SKM-1 (cell line): Measurements from ENCODE around the gene TRAPPC10.

ENCODE experiments used
- DNase-seq: peaks from one replicate; lab custom pipeline; 2025; ENCODE audit not compliant: unreplicated experiment; lab: John Stamatoyannopoulos, UW

The TRAPPC10 gene

DNA sequence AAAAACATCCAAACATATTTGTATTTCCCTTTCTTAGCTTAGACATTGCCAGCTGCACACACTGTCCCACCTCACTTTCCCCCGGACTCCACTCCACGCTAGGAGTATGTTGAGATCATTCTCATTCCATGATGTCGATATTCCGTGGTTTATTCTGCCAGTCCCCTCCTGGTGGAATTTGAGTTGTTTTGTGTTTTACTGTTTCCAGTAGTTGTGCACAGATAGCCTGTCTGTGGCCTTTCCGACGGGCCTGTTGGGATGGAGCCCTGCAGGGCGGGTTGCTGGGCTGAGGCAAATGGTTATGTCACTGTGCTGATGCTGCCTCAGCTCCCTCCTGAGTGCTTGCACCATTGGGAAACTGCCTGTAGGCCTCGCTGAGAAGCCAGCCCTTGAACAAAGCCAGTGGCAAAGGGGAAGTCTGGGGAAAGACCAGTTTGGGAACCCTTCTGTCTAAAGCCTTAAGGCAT lies 12.8 kb downstream of the TRAPPC10 start:
- peak; percentile 70 for DNase-seq

DNA sequence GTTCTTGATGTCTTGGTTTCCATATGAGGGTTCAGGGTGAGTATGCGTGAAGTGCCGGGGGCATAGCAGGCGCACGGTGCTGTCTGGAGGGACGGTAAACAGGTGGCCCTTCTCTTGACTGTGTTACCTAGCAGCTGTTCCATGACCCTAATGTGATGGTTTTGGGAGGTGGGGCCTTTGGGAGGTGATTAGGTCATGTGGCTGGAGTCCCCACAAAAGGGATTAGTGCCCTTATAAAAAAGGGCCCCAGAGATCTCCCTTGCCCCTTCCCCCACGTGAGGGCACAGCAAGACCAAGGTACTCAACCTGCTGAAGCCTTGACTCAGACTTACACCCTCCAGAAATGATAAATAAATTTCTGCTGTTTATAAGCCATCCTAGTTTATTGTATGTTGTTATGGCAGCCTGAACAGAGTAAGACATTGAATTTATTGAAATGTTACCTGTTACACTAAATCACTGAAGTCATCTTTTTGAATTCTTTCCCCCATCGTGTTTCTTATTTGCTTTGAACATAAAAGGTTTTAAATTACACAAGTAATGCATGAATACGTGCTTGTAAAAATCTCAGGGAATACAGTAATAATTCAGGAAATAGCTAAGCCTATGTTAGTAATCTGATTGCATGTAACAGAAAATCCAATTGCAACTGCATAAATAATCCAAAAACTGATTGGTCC lies 15.6 kb downstream of the TRAPPC10 start:
- DNase-seq: no peak

DNA sequence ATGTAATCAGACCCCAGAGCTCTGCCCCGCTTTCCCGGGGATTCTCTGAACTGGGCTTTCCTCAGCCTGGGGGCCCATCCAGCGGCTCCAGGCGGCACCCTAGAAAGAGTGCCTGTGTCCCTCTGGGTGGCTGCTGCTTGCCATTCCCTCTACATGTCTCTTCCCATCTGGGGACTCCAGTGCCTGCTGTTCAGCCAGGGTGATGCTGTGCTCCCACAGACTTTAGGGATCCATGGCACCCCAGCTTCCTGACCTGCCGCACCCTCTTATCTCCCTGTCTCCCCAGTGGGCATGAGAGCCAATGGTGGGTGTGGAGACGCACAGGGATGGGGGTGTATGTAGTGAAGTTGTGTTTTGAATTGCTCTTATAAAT lies 16.2 kb downstream of the TRAPPC10 start:
- no peak for DNase-seq

DNA sequence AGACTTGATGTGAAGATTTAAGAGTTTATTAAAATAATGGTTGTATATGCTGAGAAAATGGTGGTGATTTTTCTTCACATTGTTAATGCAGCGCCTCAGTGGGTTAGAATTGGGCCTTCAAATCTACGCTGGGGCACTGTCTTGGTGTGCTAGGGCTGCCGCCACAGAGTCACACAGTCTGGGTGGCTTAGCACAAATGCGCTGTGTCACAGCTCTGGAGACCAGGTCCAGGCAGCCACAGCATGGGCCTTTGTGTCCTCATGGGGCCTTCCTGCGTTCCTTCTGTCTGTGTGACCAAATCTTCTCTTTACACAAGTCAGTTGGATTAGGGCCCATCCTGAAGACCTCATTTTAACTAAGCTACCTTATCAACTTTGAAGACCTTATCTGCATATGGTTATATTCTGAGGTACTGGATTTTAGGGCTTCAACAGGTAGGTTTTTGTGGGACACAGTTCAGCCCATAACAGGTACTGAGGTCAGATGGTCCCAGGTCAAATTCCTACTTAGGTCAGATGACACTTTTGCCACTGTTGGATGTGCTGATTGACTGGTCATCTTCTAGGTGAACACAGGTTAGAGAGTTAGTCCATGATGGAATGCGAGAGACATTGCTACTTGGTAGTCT lies 17.5 kb downstream of the TRAPPC10 start:
- no peak for DNase-seq

DNA sequence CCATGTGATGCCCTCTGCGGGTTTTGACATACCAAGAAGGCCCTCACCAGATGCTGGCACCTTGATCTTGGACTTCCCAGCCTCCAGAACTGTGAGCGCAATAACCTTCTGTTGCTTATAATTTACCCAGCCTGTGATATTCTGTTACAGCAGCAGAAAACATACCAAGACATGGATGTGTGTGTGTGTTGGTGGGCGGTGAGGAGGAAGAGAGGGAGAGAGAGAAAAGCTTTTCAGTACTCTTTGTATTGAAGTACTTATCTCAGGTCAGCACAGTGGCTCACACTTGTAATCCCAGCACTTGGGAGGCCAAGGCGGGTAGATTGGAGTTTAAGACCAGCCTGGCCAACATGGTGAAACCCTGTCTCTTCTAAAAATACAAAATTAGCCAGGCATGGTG lies 23.1 kb downstream of the TRAPPC10 start:
- DNase-seq: no peak

DNA sequence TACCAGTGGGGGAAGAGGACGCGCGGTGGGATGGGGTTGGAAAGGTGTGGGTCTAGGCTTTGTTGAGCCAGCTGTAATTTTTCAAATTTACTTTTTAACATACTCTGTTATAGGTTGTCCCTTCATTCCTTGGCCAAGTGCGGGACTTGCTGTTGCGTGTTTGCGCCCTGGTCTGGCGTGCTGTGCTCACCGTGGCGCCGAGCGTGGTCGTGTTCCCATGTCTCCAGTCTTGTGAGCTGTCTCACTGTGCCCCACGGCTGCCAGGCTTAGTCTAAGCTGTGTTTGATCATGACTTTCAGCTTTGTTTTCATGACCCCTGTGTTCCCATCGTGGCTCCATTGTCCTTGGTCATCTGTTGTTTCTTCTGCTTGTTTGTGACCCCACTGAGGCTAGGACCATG lies 26.0 kb downstream of the TRAPPC10 start:
- DNase-seq: no peak

DNA sequence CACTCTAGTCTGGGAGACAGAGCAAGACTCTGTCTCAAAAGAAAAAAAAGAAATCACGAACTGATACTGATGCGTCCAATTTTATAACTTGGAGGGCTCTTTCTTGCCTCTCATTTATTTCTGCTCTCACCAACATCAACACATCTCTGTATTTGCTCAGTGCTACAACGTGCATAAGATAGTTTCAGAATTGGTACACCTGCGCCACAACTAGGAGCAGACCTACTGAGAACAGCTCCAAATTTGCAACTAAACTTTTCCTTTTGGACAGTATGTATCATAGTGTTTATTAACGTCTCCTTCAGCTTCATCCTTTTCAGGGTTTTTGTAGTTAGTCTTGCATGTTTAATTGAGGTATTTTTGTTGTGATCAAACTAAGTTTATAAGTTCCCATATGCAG lies 27.7 kb downstream of the TRAPPC10 start:
- no peak for DNase-seq

DNA sequence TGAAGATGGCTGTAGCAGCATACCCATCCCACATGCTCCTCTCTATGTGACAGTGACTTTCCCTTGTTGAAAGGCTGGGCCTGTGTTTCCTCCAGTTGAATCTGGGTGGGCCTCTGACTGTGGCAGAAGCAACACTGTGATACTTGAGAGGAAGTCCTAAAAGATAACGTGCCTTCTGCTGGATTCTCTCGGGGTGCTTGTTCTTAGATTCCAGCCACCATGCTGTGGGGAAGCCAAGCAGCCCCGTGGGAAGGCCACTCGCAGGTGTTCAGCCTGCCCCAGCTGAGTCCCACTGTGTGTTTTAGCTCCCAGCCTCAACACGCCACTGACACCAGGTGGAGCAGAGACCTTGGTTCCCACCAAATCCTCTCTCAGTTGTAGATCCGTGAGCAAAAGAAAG lies 31.5 kb downstream of the TRAPPC10 start:
- no peak for DNase-seq

DNA sequence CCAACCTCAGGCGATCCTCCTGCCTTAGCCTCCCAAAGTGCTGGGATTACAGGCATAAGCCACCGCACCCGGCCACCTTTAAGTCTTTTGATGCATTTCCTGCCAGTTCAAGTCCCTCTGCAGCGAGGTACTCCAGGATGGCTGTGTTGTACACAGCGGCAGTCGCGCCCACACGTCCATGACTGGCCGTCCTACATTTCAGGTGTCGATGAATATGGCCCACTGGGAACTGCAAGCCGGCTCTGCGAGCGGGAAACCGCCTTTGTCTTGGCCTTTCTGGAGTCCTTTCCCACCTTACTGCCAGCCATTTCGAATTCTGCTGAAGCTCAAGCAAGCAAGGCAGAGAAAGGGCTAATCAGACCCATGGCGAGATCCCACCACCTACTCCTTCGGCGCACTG lies 34.6 kb downstream of the TRAPPC10 start:
- DNase-seq: no peak

DNA sequence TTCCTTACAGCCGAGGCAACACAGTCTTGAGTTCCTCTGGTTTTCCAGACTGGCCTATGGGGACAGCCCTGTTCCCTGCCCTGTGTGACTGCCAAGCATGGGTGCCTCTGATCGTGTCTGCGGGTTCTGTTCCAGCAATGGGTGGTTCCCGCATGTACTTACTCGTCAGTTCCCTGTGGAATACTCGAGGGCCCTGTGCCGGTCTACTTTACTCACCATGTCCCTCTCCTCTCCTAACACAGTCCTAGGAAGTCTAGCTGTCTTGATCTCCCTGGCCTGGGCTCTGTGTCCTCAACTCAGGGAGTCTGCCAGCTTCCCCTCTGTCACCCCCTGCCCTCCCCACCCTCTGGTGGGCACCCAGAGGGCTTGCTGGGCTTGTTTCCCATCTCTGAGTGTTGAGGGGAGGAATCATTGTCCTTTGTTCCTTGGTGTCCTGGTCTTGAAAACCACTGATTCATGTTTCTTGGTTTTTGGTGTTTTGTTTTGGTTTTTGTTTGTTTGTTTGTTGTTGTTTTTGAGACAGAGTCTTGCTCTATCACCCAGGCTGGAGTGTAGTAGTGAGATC lies 36.0 kb downstream of the TRAPPC10 start:
- DNase-seq: no peak

DNA sequence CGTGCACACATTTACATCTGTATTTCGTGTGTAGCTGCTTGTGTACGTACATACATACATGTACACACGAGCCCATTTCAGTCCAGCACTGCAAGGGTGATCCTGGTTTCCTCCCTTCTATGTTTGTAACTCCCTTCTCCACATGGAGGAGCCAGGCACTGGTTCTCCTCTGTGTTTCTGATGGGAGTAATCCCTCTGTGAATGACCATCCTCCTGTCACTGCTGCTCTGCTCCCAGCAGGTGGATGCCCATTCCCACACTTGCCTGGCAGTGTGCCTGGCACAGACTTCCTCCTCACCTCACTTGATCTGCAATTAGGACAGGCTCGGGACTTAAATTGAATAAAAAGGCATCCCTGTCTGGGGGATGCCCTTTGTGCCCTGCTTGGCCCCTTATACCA lies 37.1 kb downstream of the TRAPPC10 start:
- DNase-seq: no peak

DNA sequence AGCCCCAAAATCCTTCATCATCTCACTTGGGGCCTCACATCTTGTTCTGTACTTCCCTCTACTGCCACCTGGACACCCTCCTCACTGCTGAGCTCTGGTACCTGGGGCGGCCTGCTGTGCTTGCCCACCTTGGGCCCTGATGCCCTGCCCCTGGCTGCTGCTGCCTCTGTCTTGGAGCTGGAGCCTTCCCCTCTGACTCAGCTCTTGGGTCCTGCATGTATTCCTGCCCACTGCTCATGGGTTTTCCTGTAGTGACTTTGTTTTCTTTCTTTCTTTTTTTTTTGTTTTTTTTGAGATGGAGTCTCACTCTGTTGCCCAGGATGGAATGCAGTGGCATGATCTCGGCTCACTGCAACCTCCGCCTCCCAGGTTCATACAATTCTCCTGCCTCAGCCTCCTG lies 37.5 kb downstream of the TRAPPC10 start:
- DNase-seq: no peak

DNA sequence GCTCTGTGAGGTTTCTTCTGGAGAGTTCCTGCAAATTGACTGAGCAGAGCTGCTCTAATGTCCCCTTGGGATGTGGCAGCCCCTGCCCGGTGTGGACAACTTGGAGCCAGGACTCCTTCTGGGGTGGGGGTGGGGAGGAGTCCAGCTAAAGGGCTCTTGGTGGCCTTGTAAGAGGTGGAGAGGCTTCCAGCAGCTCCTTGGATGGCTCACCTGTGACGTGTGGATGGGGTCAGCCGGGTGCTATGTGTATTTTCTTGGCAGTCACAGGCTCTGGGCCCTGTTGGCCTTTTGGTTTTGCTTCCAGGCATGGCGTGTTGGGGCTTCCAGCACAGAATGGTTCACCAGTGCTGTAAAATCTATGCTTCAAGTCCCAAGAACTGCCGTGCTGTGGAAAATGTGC lies 38.2 kb downstream of the TRAPPC10 start:
- no peak for DNase-seq

DNA sequence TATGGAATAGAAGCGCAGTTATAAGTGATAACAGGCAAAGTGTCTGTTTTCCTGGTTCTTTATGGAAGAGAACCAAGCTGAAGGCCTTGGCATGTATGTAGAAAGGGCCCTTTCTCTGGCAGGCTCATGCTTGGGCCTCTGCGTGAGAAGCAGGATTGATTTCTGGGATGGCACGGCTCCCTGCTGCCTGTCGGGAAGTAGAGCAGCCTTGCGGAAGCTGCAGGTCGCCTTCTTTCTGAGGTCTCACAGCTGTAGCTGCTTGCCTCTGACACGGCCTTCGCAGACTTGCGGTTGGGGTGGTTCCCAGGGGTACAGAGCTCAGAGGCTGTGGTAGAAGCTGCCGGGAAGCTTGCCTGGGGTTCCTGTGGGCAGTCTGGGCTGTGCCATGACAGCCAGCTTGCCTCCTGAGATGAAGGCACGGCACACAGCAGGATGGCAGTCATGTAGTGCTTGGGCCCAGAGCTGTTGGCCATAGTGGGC lies 39.4 kb downstream of the TRAPPC10 start:
- DNase-seq: no peak

DNA sequence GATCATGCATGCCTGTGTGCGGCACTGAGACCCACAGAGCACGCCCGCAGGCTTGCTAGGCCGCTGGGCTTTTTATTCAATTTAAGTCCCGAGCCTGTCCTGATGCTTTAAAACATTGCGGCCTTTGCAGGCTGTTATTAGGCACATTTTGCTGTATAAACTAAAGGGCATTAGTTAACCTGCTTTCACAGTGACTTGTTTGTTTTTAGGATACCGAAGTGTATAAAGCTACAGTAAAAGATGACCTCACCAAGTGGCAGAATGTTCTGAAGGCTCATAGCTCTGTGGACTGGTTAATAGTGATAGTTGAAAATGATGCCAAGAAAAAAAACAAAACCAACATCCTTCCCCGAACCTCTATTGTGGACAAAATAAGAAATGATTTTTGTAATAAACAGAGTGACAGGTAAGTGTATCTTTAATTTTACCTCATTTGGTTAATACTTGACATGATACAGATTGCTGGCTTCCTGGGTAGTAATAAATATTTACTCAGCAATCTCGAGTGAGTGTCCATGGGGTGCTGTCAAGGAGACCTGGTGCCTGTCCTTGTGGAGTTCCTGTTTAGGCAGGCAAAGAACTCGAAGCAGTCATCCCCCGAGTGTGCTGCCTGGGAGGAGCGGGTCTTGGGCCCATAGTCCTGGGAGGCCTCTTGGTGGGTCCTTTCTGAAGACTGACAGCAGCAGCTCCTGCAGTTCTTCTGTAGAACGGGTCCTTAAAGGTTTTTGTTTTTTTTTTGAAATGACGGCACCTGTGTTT lies 40.1 kb downstream of the TRAPPC10 start:
- DNase-seq: no peak

DNA sequence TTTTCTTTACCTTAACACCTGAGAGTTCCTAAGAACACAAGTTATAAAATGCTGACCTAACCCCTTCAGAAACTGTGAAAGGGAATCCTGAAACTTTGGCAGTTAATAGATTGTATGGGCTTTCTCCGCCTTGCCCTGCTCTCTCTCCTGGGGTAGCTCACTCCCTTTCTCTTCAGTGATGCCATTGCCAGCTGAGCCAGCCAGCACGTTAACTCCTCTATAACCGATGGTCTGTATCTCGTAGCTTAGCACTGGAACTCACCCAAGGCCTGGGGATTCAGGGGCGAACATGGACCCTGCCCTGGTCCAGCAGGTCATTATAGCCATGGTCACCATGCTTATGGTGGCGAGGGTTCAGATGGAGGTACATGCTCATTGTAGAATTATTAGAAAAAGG lies 40.7 kb downstream of the TRAPPC10 start:
- no peak for DNase-seq

DNA sequence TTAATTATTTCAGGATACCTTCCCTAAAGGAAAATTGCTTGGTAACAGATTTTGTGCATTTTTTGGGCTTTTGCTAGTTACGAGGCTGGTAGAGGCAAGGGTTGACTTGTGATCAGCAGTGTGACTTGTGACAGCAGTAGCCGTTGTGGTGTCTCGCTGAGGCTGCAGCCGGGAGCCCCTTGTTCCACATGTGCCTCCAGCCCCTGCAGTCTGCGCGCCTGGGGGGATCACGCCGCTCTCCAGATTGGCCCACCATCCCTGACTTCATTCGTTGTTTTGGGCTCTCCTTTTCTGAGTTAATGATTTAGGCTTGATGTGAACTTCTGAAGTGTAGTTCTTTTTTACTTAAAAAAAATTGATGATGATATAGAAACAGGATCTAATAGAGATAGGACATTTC lies 41.5 kb downstream of the TRAPPC10 start:
- DNase-seq: no peak

DNA sequence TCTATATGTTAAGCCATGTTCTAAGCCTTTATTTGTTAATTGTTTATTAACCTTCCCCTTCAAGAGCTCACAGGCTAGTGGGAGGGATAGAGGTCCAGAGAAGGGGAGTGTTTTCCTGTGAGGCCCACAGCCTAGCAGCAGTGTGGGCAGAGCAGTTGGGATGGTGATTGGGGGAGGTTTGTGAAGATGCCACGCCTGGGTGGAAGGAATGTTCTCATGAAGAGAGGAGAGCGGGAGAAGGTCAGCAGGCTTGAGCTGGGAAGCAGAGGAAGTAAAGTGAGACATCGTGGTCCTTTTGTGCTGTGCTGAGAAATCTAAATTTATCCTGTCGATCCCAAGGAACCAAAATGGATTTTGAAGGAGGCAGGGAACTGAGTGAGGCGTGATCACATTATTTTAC lies 42.6 kb downstream of the TRAPPC10 start:
- DNase-seq: no peak

DNA sequence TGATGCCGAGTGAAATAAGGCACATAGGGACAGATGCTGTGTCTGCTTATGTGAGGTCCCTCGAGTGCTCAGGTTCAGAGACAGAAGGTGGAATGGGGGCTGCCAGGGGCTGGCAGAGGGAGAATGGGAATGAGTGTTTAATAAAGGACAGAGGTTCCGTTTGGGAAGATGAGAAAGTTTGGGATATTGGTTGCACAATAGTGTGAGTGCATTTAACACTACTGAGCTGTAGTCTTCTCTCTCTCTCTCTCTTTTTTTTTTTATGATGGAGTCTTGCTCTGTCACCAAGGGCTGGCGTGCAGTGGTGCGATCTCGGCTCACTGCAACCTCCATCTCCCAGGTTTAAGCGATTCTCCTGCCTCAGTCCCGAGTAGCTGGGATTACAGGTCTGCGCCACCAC lies 44.9 kb downstream of the TRAPPC10 start:
- no peak for DNase-seq

DNA sequence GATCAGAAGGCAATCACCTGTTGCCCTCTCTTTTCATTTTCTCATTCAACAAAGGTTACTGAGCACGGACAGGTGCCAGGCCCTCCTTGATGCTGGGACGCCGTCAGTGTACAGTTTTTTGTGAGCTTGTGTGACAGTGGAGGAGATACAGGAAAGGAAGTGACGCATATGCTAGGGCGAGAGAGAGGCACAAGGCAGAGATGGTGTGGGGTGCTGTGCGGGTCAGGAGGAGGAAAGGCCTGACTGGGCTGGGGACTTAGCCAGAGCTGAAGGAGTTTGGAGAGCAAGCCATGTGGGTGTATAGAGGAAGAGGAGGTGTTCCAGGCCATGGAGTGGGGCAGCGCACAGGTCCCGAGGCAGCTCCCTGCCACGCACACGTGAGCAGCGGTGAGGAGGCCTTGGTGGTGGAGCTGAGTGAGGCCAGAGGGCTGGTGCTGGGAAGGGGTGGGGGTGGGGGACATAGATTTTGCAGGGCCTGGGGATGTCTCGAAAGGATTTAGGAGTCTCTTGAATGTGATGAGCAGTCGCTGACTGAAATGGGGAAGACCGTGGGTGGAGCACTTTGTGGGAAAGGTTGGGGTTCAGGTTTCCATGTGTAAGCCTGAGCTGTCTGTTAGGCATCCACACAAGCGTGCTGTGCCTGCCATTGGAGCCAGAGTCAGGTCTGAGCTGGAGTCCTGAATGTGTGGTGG lies 46.0 kb downstream of the TRAPPC10 start:
- DNase-seq: no peak

DNA sequence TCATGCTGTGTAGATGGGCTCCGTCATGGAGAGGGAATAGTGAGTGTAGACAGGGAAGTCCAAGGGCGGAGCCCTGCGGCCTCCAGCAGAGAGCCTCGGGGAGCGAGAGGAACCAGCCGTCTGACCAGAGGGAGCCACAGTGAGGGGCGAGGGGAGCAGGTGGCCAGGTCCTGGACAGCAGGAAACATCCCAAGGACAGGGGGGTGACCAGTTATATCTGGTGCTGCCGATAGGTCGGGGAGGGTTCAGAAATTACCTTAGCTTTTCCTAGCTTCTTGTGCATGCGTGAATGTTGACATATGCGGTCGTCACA lies 46.5 kb downstream of the TRAPPC10 start:
- DNase-seq: no peak
